Choroid plexus epithelial cell (primary cell): ENCODE data around the gene LRRC23.

Source experiments
- DNase-seq: peaks from one replicate; pipeline ENCODE4 v3.0.0-alpha.2; 2010; ENCODE audit warnings: low read depth
- H3K4me3 ChIP-seq: 2 replicates; pipeline ENCODE4 v1.5.1; 2011; ENCODE audit warnings: low read depth, mild to moderate bottlenecking, control low read depth, low read length, moderate library complexity
- CTCF ChIP-seq: conservative IDR thresholded peaks from 2 replicates; pipeline ENCODE4 v1.5.1; 2011; ENCODE audit warnings: low read depth, mild to moderate bottlenecking, control low read depth, inconsistent platforms, low read length, moderate library complexity

Gene LRRC23

GRCh38 chr12:6936194-6936635 lies 31.6 kb downstream of the LRRC23 start:
- no peak for TF ChIP-seq CTCF
- DNase-seq = no peak
- no peak overlapping the region for H3K4me3 ChIP-seq

GRCh38 chr12:6936636-6937480 lies 32.2 kb downstream of the LRRC23 start:
- DNase-seq = no peak
- no peak for TF ChIP-seq CTCF
- H3K4me3 ChIP-seq = peak overlapping the region; percentile 74

GRCh38 chr12:6937481-6938352 lies 33.1 kb downstream of the LRRC23 start:
- H3K4me3 ChIP-seq = peak overlapping the region; percentile 74
- TF ChIP-seq CTCF = peak; percentile 91
- peak; percentile 96 for DNase-seq

- TF ChIP-seq CTCF = no peak
- no peak for DNase-seq
- peak overlapping the region; percentile 74 for H3K4me3 ChIP-seq
These were observed 34.0 kb downstream of the LRRC23 start for GRCh38 chr12:6938353-6939190.

GRCh38 chr12:6939191-6939540 lies 34.5 kb downstream of the LRRC23 start:
- no peak overlapping the region for H3K4me3 ChIP-seq
- no peak for TF ChIP-seq CTCF
- DNase-seq = no peak

- no peak overlapping the region for H3K4me3 ChIP-seq
- no peak for TF ChIP-seq CTCF
- DNase-seq = no peak
These were observed 36.6 kb downstream of the LRRC23 start for GRCh38 chr12:6941267-6941666.
